ENCODE measurements around the gene MAFF. TPM values are rescaled to one million over a fixed set of nuclear protein-coding genes. Genes with fewer than 3 reads are reported as not detected.

MAFF gene
- total RNA-seq, 2 experiments from 2014 or later: 11.8 to 12.3 TPM

DNA sequence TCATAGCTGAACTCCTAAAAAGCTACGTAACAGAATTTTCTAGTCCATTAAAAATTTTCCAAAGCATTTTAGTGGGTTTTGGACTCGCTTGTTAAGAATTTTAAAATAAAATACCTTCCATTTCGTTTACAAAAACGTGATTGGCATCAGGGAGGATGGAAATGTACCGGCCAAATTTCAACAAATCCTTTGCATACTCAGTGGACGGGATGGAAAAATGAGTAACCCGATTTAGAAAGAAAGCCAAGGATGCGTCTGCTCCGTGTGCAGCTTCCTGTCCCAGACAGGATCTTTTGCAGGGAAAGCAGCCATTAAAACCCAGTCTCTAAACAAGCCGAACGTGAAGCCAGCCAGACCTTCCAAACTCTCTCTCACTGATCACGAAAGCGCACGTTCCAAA lies 55.4 kb downstream of the MAFF start:
- ChIA-PET POLR2A (no interaction called here), CTCF (interaction anchor here (0.7 to 1.5 kb wide), 3 partner anchors 27 to 142 kb away, joined by 3 to 5 read pairs (median 4); no protein-coding TSS in a partner anchor)

DNA sequence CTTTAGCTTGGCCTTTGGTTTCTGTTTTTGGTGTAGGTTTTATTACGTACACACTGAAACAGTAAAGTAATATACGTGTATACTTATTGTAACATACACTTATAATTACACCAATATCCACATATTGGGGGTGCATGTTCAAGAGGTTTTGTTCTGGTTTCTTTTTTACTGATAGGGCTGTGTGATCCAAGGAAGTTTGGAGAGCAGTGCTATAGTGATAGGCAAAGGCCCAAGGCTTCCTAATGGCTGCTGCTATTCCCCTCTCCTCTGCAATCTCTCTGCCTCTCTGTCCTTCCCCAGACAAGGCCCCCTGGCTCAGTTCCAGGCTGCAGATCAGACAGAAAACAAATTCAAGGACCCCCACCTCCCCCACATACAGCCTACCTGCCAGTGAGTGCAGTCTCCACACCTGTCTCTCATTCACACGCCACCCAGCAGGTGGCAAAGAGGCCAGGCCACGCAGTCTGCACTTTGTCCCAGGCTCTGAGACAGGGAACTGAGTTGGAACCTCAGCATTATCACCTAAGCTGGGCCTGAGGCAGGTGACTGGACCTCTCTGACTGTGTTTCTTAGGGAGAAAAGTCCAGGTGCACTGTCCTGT lies 56.0 kb downstream of the MAFF start:
- POLR2A ChIA-PET: no interaction called here

DNA sequence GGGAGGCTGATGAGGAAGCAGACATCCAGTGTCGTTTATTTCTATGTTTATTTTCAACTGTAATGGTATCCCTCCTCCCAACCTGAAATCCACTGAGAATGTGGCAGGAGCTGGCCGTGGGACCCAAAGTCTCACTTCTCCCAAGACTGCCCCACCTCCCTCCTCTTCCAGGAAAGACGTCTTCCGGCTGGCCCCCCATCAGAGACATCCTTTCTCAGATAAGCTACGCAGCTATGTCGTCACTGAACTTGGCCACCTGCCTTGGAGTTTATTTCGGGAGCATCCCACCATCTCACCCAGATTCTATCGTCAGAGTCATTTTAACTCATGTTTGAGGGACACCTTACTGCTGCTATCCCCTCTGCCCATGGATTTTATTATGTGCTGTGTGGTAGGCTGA lies 57.1 kb downstream of the MAFF start:
- POLR2A ChIA-PET: no interaction called here
- CTCF ChIA-PET: no interaction called here

More for the DNA sequence above, 56.0 kb downstream of the MAFF start:
- CTCF ChIA-PET: interaction anchor here (1.4 to 1.5 kb wide), 2 partner anchors 27 to 143 kb away, joined by 3 to 4 read pairs; no protein-coding TSS in a partner anchor

GRCh38 chr22:38259370-38259769 lies 57.6 kb downstream of the MAFF start:
- ChIA-PET CTCF (no interaction called here), POLR2A (no interaction called here)

- ChIA-PET CTCF (interaction anchor here (1.3 kb wide), 1 partner anchor 8 kb away, joined by 3 read pairs; no protein-coding TSS in a partner anchor), POLR2A (interaction anchor here (0.6 kb wide), 1 partner anchor 314 kb away, joined by 3 read pairs; no protein-coding TSS in a partner anchor)
Observed at GRCh38 chr22:38260761-38261681, 59.2 kb downstream of the MAFF start.

DNA sequence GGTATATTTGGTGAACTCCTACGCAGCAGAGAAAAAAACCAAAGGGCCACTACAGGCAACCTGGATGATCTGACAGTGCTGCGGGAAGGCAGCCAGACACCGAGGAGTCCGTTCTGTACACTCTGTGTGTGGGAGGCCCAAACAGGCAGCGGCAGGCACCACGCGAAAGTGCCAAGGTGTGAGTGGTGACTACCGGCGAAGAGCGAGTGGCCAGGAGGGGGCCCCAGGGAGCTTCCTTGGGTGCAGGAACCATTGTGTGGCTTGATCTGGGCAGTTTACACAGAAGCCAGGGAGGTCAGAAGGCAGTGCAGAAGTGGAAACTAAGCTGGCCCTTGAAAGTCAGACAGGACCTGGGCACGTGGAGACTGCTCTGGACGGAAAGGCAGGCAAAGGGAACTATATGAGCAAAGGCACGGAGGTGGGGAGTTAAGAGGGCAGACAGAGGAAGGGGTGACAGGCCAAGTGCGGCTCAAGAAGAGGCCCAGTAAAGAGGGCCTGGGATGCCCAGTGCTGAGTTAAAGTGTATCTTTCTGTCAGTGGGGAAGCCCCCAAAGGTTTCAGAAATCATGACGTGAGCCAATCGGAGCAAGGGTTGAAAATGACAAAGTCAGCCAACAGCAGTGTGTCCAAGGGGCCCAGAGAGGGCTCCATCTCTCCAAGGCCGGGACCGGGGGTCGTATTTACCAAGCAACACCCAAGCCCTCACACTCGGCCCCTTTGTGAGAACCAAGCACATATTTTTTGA lies 60.4 kb downstream of the MAFF start:
- CTCF ChIA-PET: no interaction called here
- POLR2A ChIA-PET: no interaction called here

- CTCF ChIA-PET: no interaction called here
- POLR2A ChIA-PET: no interaction called here
Observed at GRCh38 chr22:38264322-38264843, 62.6 kb downstream of the MAFF start.

Other genes starting within 250 kb of the MAFF start
- gene C22orf23, start 248.4 kb upstream of the MAFF start, total RNA-seq: under 1 TPM in 1 of 2 experiments, not detected in 1; 0.27 TPM
- 100 to 1,000 TPM; 136 to 139 TPM for gene POLR2F, start 248.3 kb upstream of the MAFF start, total RNA-seq
- gene SOX10, start 217.4 kb upstream of the MAFF start, total RNA-seq: not detected
- 10 to 100 TPM; 18.2 to 19.5 TPM for gene PICK1, start 144.6 kb upstream of the MAFF start, total RNA-seq
- under 1 TPM in 1 of 2 experiments, not detected in 1; 0.10 TPM for gene SLC16A8, start 117.8 kb upstream of the MAFF start, total RNA-seq
- under 1 TPM; 0.29 to 0.32 TPM for gene BAIAP2L2, start 91.3 kb upstream of the MAFF start, total RNA-seq
- gene PLA2G6, start 20.2 kb upstream of the MAFF start, total RNA-seq: 10 to 100 TPM; 25.5 to 28.4 TPM
- gene TMEM184B, start 71.0 kb downstream of the MAFF start, total RNA-seq: 10 to 100 TPM; 28.8 to 30.5 TPM
- gene CSNK1E, start 115.4 kb downstream of the MAFF start, total RNA-seq: 100 to 1,000 TPM; 124 to 131 TPM

Measured in activated CD8-positive, alpha-beta memory T cell treated with anti-CD3 and anti-CD28 coated beads for 36 hours (primary cell).